HG03521 (cell line): ENCODE results near the gene IL1R2.

ENCODE experiments used
- ATAC-seq: cut with Tn5 transposase; IDR thresholded peaks from one replicate; pipeline ENCODE4 v1.9.1; 2021; ENCODE audit warnings: mild to moderate bottlenecking, moderate library complexity; ENCODE audit not compliant: unreplicated experiment

Gene IL1R2

DNA sequence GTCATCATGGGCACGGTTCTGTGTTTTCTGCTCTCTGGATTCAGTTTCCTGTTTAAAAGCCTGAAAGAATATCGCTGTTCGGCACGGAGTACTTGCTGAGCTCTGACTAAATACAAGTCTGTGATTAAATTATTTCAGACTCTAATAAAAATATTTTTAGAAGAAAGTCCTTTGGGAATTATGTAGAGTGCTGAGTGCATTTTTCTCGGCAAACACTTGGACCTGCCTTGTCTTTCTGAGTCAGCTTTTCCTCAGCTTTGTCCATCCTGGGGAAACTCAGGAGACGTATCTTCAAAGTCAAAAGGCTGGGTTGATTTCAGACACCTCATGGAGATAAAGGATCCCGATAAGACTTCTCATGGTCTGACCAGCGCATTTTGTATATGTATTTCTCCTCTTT, 45.9 kb downstream of the IL1R2 start:
- ATAC-seq, result no peak

DNA sequence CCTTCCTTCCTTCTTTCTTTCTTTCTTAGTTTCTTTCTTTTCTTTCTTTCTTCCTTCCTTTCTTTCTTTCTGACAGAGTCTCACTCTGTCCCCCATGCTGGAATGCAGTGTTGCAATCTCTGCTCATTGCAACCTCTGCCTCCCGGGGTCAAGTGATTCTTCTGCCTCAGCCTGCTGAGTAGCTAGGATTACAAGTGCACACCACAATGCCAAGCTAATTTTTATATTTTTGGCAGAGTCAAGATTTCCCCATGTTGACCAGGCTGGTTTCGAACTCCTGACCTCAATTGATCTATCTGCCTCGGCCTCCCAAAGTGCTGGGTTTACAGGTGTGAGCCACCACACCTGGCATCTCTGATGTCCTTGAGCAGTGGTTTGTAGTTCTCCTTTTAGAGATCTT, 48.5 kb downstream of the IL1R2 start:
- no peak for ATAC-seq

DNA sequence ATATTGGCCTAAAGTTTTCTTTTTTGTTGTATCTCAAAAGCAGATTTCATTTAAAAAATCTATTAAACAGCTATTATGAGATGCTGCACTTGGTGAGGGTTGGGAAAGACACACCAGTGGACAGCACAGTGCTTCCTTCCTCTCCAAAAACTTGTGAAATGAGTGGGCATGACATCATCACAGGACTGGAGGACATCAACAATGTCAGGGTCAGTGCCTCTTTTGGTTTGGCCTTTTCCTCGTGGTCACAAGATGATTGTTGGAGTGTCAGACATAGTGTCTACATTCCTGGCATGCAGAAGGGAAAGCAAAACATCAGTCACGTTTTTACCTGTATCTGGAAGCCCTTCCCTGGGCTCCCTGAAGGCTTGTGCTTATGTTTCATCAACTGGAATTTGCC, 49.6 kb downstream of the IL1R2 start:
- ATAC-seq, result no peak

DNA sequence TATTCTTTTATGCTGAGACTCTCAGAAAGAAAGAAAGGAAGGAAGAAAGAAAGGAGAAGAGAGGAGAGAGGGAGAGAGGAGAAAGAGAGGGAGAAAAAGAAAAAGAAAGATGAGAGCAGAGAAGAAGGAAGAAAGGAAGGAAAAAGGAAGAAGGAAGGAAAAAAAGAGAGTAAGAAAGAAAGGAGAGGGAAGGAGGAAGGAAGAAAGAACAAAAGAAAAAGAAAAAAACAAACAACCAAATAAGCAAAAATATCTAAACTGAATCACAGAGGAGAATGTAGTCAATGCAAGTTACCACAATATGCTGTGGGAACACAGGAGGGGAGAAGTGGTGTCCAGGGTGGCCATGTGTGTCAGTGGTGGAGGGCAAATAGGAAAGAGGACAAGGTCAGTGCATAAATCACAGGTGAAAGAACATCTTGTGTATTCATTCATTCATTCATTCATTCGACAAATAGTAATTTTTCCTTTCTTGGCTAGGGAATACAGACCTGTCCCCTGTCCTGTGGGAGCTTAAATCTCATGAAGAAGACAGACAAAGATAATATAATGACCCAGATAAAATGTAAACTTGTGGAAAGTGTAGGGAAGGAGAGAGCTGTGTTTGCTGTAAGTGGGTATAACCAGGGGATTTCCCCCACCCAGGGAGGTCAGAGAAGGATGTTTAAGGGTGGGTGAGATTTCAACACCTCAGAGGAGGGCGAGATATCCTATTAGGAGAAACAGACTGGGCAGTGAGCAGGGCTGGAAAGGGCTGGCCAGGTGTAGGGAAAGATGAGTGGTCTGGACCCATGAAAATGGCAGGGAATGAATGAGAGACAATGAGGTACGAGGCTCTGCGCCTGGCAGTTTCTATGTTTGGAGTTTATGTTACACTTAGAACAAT, 50.7 kb downstream of the IL1R2 start:
- no peak for ATAC-seq

DNA sequence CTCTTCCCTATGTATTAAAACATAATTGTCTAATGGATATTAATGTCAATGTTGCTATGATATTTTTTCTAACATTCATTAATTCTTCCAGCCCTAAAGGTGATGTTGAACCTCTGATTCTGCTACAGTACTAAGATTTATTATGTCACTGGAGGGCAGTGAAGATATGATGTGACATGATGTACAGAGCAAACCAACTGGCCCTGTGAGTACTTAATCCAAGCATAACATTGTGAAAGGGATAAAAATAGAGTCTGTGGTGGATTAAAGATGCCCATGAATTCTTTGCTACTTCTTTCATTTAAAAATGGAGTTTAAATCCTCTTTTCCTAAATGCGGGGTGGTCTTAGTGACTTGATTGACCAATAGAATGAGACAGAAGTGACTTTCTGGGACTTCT, 51.8 kb downstream of the IL1R2 start:
- no peak for ATAC-seq

DNA sequence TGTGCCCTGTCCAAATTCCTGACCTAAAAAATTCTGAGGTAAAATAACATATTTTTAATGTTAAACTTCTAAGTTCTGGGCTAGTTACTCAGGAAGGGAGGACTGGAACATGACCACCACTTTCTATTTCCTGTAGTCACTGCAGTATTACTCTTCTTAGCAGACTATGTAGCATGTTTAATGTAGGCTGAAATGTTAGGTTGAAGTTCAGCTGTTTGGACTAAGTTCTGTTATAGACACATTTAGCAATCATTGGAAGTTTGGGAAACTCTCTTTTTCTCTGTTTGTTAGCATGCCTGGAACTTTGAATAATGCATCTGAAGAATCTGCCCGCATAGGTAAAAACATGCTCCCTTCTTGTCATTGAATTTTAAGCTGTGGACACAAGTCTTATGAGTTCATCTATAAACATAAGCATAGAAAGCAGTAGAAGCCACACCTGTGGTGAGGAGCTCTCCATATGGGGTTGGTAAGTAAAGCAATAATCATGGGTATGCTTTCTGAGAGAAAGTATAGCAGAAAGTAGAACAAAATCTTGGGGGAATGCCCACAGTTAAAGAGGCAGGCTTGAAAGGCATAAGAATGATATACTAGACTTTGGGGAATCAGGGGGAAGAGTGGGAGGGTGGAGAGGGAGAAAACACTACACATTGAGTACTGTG, 52.6 kb downstream of the IL1R2 start:
- no peak for ATAC-seq

DNA sequence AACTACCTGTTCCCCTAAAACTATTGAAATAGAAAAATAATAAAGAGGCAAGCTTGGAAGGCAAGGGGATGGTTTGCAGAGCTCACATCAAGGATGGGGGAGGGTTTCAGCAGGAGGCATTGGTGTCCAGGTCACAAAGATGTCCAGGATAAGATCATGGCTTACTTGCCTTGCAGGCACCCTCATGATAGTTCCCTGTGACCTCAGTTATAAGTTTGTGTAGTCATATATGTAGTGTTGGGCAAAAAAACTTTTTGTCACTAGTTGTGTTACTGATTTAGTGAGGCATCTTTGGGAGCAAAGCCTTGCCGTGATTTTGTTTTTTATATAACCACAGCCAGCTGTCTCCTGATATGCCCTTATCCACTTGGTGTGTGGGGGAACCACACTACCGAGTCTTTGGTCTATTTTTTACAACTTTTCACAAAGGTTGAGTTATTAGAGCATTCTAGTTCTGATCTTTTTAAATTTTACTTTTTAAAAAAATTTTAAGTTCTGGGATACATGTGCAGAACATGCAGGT, 53.3 kb downstream of the IL1R2 start:
- no peak for ATAC-seq

DNA sequence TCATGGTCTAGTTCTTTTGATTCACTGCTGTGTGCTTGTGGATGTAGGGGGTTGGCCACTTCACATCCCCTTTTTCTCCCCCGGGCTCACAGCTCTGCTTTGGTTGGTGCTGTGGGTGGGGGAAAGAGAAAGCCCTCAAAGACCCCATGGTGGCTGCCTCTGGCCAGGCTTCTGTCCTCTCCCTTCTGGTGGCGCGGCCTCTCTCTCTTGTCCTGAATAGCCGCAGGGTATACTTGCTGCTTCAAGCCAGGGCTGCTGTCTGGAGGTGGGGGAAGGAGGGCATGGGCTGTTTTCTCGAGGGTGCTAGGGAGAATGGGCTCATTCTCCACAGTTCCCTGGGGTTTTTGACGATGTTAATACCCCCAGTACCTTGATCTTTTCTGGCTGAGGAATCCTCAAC, 53.9 kb downstream of the IL1R2 start:
- no peak for ATAC-seq

DNA sequence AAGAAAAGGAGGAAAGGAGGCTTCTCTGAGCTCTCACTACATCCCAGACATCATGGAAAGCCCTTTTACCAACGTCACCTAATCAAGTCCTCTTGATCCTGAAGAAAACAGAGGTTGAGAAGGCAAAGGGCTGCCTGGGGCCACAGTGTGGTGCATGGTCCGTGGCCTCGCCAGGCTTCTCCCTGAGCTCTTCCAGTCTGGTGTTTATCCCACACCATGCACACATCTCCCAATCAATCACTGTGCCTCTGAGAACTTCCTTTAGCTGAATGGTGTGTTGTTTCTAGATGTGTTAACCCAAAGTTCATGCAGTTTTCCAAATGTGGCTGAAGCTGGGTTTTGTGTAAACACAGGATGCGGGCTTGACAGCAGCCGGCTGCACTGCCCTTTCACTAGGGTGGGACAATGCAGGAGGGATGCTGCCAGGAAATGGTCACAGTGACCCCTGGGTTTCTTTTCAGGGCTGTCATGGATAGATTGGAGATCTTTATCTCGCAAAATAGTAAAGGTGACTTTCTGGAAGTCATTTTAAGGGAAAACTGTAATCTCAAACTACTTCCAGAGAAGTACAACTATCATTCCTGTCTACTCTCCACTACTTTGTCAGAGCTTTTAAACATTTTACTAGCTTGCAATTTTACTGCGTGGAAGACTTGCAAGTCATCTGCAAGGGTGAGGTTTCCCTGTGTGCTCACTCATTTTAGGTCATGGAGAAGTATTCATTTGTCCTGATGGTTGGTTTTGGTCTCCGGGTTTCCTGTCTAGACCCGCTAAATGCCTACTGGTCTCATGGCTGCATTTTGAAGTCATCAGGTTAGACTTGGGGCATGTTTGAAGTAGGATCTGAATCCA, 54.6 kb downstream of the IL1R2 start:
- no peak for ATAC-seq

DNA sequence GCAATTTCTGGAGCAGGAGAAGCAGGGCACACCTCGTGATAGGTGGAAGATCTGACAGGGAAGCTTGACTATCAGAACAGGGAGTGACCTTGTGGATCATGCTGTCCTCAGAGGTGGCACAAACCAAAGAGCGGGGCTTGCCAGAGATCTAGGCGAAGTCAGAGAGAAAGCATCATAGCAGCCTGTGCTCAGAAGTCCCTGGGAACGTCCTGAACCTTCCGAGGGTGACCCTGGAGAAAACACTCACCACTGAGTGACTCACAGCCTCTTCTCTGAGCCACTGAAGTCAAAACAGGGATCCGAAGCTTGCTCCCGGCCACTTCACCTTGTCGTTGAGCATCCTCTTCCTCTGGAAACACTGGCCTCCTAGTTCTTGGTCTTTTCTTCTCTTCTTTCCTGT, 56.7 kb downstream of the IL1R2 start:
- no peak for ATAC-seq

DNA sequence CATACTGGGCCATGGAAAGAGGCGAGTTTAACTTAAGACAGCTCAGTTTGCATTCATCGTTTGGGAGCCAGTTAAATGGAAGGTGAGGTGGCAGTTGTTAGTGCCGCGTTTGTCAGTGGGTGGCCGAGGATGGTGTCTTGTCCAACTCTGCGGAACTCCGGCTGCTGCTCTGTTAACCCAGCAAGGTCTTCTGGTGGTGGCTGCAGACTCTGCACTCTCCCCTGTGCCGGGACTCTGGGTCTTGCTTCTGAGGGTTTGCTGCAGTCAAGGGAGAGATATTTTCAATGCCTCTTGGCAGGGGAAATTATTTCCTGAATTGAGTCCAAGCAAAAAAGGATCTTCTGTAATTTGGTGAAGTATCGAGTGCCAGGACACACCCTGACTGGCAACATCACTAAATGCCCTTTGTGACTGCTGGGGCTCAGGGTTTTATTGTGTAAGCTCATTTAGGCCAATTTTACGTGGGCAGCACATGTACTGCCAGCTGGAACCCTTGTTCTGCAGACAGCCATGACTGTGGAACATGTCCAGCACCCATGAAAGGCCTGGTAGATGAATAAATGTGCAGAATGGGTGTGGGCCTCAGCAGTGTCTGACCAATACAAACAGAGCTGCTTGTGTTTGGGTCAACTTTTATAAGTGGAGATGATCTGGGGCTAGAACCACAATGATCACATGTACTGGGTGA, 58.1 kb downstream of the IL1R2 start:
- no peak for ATAC-seq

DNA sequence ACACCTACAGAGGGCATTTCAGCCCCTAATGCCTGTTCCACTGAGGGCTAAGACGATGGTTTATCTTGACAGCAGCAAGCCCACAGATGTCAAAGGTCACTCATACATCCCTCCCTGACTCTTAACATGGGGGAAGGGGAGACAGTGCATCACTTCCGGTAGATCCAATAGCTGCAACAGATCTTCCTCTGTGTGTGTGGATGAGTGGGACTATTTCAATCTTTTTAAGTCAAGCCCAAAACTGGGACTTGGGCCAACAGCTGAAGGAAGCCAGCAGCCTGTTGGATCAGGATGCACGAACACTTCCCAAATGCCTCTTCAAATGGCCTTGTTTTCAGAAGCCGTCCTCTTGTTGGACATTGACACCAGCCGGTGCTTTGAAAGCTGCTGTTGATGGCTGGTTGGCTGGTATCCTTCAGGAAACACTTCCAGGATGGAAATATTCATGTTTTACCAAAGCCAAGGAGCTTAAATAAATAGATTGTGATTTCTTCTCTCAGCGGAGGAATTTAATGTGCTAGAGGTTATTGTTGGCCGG, 59.2 kb downstream of the IL1R2 start:
- ATAC-seq, result no peak

DNA sequence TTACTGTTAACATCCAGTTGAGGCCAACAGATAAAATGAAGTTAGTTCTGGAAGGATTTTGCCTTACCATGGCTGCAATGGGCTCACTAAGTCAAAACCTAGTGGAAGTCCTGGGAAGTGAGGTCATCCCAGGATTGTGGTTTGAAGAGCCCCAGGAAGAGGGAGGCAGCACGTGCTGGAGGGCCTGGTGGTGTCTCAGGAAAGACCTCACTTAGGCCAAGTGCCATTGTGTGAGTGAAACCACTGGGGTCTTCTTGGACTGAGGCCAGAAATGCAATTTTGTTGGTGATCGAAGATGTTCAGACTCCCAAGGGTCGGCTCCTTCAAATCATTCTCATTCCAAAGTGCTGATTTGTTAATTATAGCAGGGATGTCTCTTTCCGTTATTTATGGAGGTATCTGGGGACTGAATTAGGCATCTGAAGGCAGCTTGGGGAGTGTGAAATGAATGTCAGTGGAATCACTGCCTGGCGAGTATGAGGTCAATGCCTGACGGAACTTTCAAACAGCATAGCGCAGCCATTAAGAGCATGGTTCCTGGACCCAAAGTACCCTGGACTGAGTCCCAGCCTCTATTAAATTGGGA, 60.0 kb downstream of the IL1R2 start:
- no peak for ATAC-seq

DNA sequence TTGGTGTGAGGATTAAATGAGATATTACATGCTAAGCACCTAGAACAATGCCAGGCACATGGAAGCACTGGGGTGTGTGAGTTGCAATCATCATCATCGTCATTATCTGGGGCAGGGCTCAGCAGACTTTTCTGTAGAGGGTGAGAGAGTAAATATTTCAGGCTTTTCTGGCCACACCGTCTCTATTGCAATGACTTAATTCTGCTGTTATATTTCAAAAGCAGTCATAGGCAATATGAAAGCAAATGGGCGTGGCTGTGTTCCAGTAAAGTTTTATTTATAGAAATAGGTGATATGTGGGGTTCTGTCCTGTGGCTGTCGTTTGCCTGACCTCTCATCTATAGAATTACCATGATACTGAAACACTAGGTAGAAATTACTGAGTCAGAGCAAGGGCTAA, 60.6 kb downstream of the IL1R2 start:
- no peak for ATAC-seq

DNA sequence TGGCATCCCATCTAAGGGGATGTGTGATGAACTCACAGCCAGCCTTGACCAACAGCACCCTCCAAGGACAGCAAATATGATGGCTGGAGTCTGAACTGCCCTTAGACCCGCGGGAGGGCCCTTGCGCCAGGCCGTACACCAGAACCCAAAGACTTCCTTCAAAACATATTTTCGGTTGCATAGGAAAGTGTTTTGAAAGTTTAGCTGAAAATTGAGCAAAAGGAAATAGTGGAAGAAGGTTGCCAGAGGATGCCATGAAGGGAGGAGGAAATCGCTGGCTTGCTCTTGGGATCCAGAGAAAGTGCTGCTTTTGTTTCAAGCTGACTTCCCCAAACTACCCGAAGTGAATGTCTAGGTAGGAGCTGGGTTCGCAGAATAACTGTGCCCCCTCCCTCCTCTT, 61.3 kb downstream of the IL1R2 start:
- no peak for ATAC-seq

DNA sequence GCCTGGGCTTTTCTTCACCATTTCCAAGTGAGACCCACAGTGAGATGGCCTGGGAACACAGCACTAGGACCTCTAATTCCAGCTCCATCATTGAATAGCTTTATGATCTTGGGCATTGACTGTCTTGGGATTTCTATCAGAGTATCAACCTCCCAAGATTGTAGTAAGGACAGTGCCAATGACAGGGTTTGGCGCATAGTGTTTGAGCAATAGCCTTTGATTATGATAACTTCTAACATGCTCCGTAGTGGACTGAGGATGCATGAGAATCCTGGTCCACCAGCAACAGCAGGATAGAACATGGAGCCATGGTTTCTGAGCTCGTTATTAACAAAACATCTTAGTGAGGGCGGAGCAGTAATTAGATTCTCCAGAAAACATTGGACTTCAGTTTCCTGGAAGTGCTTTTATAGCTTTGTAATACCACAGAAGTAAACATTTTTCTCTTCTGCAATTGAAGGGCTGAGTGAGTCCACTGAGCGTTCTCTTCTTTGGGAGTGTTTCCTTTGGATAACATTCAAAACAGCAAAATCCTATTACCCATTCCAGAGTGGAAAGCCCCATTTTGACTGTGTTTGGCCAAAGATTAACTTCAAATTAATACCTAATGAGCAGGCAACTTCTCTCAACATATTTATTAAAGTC, 63.7 kb downstream of the IL1R2 start:
- no peak for ATAC-seq

DNA sequence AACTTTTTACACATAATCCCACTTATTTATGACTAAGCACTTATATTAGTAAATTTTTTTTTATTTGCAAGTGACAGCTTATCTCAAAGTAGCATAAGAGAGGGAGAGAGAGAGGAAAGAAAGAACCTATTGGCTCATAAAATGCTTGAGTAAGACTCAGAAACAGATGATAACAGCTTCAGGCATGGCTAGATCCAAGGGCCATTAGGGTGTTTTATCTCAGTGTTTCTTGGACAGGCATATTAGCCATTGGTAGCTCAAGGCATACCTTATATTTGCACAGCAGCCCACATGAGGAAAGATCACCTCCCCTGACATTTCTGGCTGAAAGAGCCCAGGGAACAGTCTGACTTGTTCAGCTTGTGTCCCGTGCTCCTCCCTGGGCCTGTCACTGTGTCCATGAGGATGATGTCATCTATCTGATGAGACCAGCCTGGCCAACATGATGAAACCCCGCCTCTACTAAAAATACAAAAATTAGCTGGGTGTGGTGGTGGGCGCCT, 64.4 kb downstream of the IL1R2 start:
- ATAC-seq, result no peak

DNA sequence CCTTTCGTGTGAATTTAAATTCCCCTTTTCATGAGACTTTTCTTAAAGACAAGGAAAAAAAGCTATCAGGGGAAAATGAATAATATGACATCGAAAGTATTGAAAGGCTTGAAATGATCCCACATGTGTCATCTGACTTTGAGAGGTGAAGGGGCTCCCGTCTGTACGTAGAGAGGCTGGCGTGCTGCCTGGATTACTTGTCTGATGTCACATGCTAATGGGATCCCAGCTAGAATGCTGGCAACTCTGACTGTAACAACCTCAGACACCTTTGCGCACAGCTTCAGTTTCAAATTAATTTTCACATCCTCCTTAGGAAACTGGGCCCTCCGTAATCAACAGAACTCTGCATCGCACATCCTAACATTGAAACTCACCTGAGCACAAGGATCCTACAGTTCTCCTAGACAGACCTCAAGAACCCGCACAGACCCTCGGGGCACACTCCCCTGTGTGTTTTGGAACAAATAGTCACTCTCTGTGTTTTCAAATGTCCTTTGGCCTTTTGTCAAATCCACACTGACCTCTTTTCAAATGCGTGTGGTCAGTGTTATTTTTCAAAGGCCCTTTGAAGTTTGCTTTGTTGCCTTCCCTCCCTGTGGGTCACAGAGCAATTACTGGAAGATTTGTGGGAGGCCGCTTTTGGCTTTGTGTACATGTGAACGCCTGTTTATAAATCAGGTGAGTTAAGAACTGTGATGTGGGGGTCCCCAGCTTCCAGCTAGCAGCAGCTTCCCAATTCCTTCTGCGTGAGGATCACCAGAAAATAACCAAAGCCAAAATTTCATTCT, 65.9 kb downstream of the IL1R2 start:
- no peak for ATAC-seq
